Measurements from ENCODE around the gene DUSP18. TPM values are rescaled to one million over a fixed set of nuclear protein-coding genes. Genes with fewer than 3 reads are reported as not detected.
"Not testable (repeated sequence)": the region's sequence is repeated elsewhere in the genome, so short reads cannot be mapped to it uniquely, and the experiment has no call there.

The DUSP18 gene
- total and polyA plus RNA-seq, 4 donors = 1.6 to 11.3 (median 6.5) TPM

DNA sequence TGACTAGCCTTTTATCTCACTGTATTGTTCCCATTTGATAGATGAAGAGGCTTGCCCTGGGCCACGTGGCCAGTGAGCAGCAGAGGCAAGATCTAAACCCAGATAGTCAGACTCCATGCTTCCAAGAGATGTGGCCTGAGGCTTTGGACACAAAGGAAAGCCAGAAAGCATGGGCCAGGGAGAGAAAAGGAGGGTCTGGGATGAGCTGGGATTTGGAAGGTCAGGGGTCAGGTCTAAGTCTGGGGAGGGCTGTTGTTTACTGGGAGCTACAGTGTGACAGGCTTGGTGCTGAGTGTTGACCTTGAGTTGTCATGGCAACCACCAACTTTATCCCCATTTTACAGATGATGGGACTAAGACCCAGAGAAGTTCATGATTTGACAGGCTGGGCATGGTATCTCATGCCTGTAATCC, 30.0 kb downstream of the DUSP18 start:
- intact Hi-C loops (cut with DNase I) = loop anchor here (10.0 kb wide), 3 partner anchors 287 to 507 kb away; partner anchors contain the start of genes PLA2G3 (in 1 of the 2) and SMTN (in 1 of the 2)

GRCh38 chr22:30636226-30637077, 31.2 kb downstream of the DUSP18 start:
- intact Hi-C loops (cut with DNase I) = loop anchor here (10.0 kb wide), 3 partner anchors 288 to 508 kb away; partner anchors contain the start of genes PLA2G3 (in 1 of the 2) and SMTN (in 1 of the 2)
- ATAC-seq (ENCODE audit: low FRiP score) (no peak), DNase-seq (peak in 1 of 2 donors; percentile 58)

More for the DNA sequence above, 30.0 kb downstream of the DUSP18 start:
- no peak overlapping the region for H3K27ac ChIP-seq (ENCODE audit: low read depth in 1 of 2, low read length in 2 of 2)
- no peaks in the 10 kb centered on the region for H3K9me3 ChIP-seq (ENCODE audit: control insufficient read depth, low read length)
- 86 to 90% methylated on average over 1 of the region's 1 CpG for WGBS, 2 donors
- H3K4me1 ChIP-seq (ENCODE audit: control insufficient read depth in 1 of 2, insufficient read depth in 2 of 2, low read length in 2 of 2) = no peaks in the 10 kb centered on the region
- H3K27me3 ChIP-seq (ENCODE audit: control insufficient read depth in 1 of 2, insufficient read depth in 2 of 2, low read length in 1 of 2) = no peaks in the 10 kb centered on the region
- no peak for ATAC-seq (ENCODE audit: low FRiP score)
- no peaks in the 10 kb centered on the region for H3K36me3 ChIP-seq (ENCODE audit: control insufficient read depth in 1 of 2, insufficient read depth in 2 of 2, low read length in 1 of 2)
- H3K4me3 ChIP-seq (ENCODE audit: low read length in 2 of 2) = no peak overlapping the region
- DNase-seq = no peak

GRCh38 chr22:30635273-30636225, 32.1 kb downstream of the DUSP18 start, which contains the start of gene SLC35E4:
Gene SLC35E4, plus strand, starts transcription at chr22:30635781. Its CDS starts 670 bp downstream, at chr22:30636451.
- peak; percentile 96 for ATAC-seq (ENCODE audit: low FRiP score)
- Histone ChIP-seq H3K27me3 (ENCODE audit: control insufficient read depth in 1 of 2, insufficient read depth in 2 of 2, low read length in 1 of 2) (no peaks in the 10 kb centered on the region), H3K9me3 (ENCODE audit: control insufficient read depth, low read length) (no peaks in the 10 kb centered on the region), H3K27ac (ENCODE audit: low read depth in 1 of 2, low read length in 2 of 2) (peak within 1 kb of the TSS; percentile 62 to 79), H3K36me3 (ENCODE audit: control insufficient read depth in 1 of 2, insufficient read depth in 2 of 2, low read length in 1 of 2) (no peaks in the 10 kb centered on the region), H3K4me1 (ENCODE audit: control insufficient read depth in 1 of 2, insufficient read depth in 2 of 2, low read length in 2 of 2) (no peaks in the 10 kb centered on the region), H3K4me3 (ENCODE audit: low read length in 2 of 2) (peak within 1 kb of the TSS; percentile 19 to 55)
- DNase-seq = peak; percentile 96 to 99
- WGBS, 2 donors = 1 to 2% methylated on average over 62 to 75 of the region's 75 CpGs
- intact Hi-C loops (cut with DNase I) = loop anchor here (1.0 to 10.0 kb wide), 6 partner anchors 32 to 509 kb away; partner anchors contain the start of genes DUSP18 (in 1 of the 2), OSBP2 (in 1 of the 2), PLA2G3 (in 1 of the 2) and SMTN (in 1 of the 2)

More at GRCh38 chr22:30636226-30637077, 31.2 kb downstream of the DUSP18 start:
- Histone ChIP-seq H3K27ac (ENCODE audit: low read depth in 1 of 2, low read length in 2 of 2) (peak overlapping the region in 1 of 2 donors; percentile 41), H3K4me3 (ENCODE audit: low read length in 2 of 2) (peak overlapping the region; percentile 19 to 55), H3K4me1 (ENCODE audit: control insufficient read depth in 1 of 2, insufficient read depth in 2 of 2, low read length in 2 of 2) (no peaks in the 10 kb centered on the region), H3K27me3 (ENCODE audit: control insufficient read depth in 1 of 2, insufficient read depth in 2 of 2, low read length in 1 of 2) (no peaks in the 10 kb centered on the region), H3K9me3 (ENCODE audit: control insufficient read depth, low read length) (no peaks in the 10 kb centered on the region), H3K36me3 (ENCODE audit: control insufficient read depth in 1 of 2, insufficient read depth in 2 of 2, low read length in 1 of 2) (no peaks in the 10 kb centered on the region)
- WGBS, 2 donors = 56% methylated on average over 45 of the region's 45 CpGs

GRCh38 chr22:30634471-30635233, 33.0 kb downstream of the DUSP18 start:
- ATAC-seq (ENCODE audit: low FRiP score) (peak; percentile 92), DNase-seq (peak; percentile 91 to 96)
- 9 to 11% methylated on average over 29 of the region's 29 CpGs for WGBS, 2 donors
- no peaks in the 10 kb centered on the region for H3K9me3 ChIP-seq (ENCODE audit: control insufficient read depth, low read length)
- no peak overlapping the region for H3K4me3 ChIP-seq (ENCODE audit: low read length in 2 of 2)
- intact Hi-C loops (cut with DNase I) = loop anchor here (1.0 to 10.0 kb wide), 7 partner anchors 33 to 510 kb away; partner anchors contain the start of genes DUSP18 (in 1 of the 2), OSBP2 (in 1 of the 2), PLA2G3 (in 1 of the 2) and SMTN (in 1 of the 2)
- no peaks in the 10 kb centered on the region for H3K36me3 ChIP-seq (ENCODE audit: control insufficient read depth in 1 of 2, insufficient read depth in 2 of 2, low read length in 1 of 2)
- no peaks in the 10 kb centered on the region for H3K27me3 ChIP-seq (ENCODE audit: control insufficient read depth in 1 of 2, insufficient read depth in 2 of 2, low read length in 1 of 2)
- peak overlapping the region; percentile 62 to 79 for H3K27ac ChIP-seq (ENCODE audit: low read depth in 1 of 2, low read length in 2 of 2)
- H3K4me1 ChIP-seq (ENCODE audit: control insufficient read depth in 1 of 2, insufficient read depth in 2 of 2, low read length in 2 of 2) = no peaks in the 10 kb centered on the region

GRCh38 chr22:30631469-30631868, 36.2 kb downstream of the DUSP18 start:
- H3K9me3 ChIP-seq (ENCODE audit: control insufficient read depth, low read length); H3K4me1 ChIP-seq (ENCODE audit: control insufficient read depth in 1 of 2, insufficient read depth in 2 of 2, low read length in 2 of 2); H3K27ac ChIP-seq (ENCODE audit: low read depth in 1 of 2, low read length in 2 of 2); H3K27me3 ChIP-seq (ENCODE audit: control insufficient read depth in 1 of 2, insufficient read depth in 2 of 2, low read length in 1 of 2); H3K4me3 ChIP-seq (ENCODE audit: low read length in 2 of 2); H3K36me3 ChIP-seq (ENCODE audit: control insufficient read depth in 1 of 2, insufficient read depth in 2 of 2, low read length in 1 of 2); ATAC-seq (ENCODE audit: low FRiP score); DNase-seq: not testable (repeated sequence)
- intact Hi-C loops (cut with DNase I) = loop anchor here (5.0 to 10.0 kb wide), 4 partner anchors 126 to 513 kb away; partner anchors contain the start of genes PLA2G3 (in 1 of the 2) and SMTN (in 1 of the 2)
- WGBS, 2 donors = 96 to 97% methylated on average over 16 to 27 of the region's 31 CpGs

DNA sequence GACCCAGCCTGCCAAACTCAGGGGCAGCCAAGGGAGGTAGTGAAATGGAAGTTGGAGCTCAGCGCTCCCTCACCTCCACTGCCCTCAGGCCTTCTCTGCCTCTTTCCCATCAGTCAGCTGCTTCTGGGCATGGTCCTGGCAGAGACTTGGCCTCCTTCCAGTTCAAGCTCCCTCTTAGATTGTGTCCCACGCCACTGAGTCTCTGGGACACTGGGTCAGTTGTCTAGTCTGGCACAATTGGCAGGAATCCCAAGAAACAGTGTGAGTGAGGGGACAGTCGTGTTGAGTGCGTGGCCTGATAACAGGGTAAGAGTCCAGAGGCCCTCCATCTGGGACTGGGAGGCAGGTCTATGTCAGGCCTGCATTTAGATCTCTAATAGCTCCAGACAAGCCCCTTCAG, 39.2 kb downstream of the DUSP18 start:
- no peaks in the 10 kb centered on the region for H3K27me3 ChIP-seq (ENCODE audit: control insufficient read depth in 1 of 2, insufficient read depth in 2 of 2, low read length in 1 of 2)
- no peak overlapping the region for H3K4me3 ChIP-seq (ENCODE audit: low read length in 2 of 2)
- no peaks in the 10 kb centered on the region for H3K4me1 ChIP-seq (ENCODE audit: control insufficient read depth in 1 of 2, insufficient read depth in 2 of 2, low read length in 2 of 2)
- DNase-seq (no peak), ATAC-seq (ENCODE audit: low FRiP score) (no peak)
- H3K27ac ChIP-seq (ENCODE audit: low read depth in 1 of 2, low read length in 2 of 2) = no peak overlapping the region
- intact Hi-C loops (cut with DNase I) = no loop called here
- no peaks in the 10 kb centered on the region for H3K36me3 ChIP-seq (ENCODE audit: control insufficient read depth in 1 of 2, insufficient read depth in 2 of 2, low read length in 1 of 2)
- WGBS, 2 donors = 39 to 42% methylated on average over 4 of the region's 4 CpGs
- no peaks in the 10 kb centered on the region for H3K9me3 ChIP-seq (ENCODE audit: control insufficient read depth, low read length)

GRCh38 chr22:30627471-30627870, 40.2 kb downstream of the DUSP18 start:
- intact Hi-C loops (cut with DNase I) = no loop called here
- Histone ChIP-seq H3K9me3 (ENCODE audit: control insufficient read depth, low read length) (no peaks in the 10 kb centered on the region), H3K27ac (ENCODE audit: low read depth in 1 of 2, low read length in 2 of 2) (no peak overlapping the region), H3K4me3 (ENCODE audit: low read length in 2 of 2) (no peak overlapping the region), H3K27me3 (ENCODE audit: control insufficient read depth in 1 of 2, insufficient read depth in 2 of 2, low read length in 1 of 2) (no peaks in the 10 kb centered on the region), H3K36me3 (ENCODE audit: control insufficient read depth in 1 of 2, insufficient read depth in 2 of 2, low read length in 1 of 2) (no peaks in the 10 kb centered on the region), H3K4me1 (ENCODE audit: control insufficient read depth in 1 of 2, insufficient read depth in 2 of 2, low read length in 2 of 2) (no peaks in the 10 kb centered on the region)
- ATAC-seq (ENCODE audit: low FRiP score) (no peak), DNase-seq (no peak)
- WGBS, 2 donors = 90 to 97% methylated on average over 5 of the region's 5 CpGs
